ENCODE measurements around the gene LRRC27.

LRRC27 gene

DNA sequence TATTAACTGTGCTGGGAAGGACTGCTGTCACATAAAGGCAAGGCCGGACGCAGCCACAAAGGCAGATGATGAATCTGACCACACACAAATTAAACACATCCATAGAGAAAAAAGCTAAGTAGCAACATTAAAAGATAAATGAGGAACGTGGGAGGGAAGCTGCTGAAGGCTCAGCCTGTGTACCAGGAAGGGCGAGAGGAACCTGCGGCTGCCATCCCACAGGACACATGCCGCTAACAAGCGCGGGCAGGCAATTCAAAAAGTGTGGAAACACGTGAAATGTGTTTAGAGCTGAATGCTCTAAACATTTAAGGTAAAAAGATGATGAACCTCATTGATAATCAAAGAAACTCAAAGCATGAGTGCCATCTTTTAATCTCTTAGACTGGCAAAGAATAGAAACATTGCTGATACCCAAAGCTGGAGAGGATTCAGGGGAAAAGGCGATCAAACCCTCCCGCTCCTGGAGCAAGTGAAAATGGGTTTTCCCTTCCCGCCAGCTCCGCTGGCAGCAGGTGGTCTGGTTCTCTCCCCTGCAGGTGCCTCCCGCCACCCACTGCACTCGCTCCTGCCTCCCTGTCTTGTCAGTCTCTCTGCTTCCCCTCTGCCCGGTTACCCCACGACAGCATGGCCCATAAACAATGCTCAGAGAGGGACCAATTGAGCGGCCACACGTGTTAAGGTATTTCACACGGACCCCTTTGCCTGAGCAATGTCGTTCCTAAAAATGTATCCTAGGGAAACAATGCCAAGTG lies 28.5 kb upstream of the LRRC27 start:
- Histone ChIP-seq H3K9me3 (ENCODE audit: insufficient read depth, low read depth, low read length) (peaks cover 7% of the 10 kb centered on the region; the same call in 1 of the 2 replicates), H3K4me1 (ENCODE audit: insufficient read depth, low read length) (no peaks in the 10 kb centered on the region), H3K9ac (ENCODE audit: low read depth, low read length) (no peak overlapping the region), H3K4me3 (ENCODE audit: low read length) (no peak overlapping the region), H3K36me3 (ENCODE audit: insufficient read depth, low read depth, low read length) (no peaks in the 10 kb centered on the region), H3K27me3 (ENCODE audit: insufficient read depth, low read length) (peaks cover 27% of the 10 kb centered on the region), H3K27ac (ENCODE audit: low read length) (no peak overlapping the region)

DNA sequence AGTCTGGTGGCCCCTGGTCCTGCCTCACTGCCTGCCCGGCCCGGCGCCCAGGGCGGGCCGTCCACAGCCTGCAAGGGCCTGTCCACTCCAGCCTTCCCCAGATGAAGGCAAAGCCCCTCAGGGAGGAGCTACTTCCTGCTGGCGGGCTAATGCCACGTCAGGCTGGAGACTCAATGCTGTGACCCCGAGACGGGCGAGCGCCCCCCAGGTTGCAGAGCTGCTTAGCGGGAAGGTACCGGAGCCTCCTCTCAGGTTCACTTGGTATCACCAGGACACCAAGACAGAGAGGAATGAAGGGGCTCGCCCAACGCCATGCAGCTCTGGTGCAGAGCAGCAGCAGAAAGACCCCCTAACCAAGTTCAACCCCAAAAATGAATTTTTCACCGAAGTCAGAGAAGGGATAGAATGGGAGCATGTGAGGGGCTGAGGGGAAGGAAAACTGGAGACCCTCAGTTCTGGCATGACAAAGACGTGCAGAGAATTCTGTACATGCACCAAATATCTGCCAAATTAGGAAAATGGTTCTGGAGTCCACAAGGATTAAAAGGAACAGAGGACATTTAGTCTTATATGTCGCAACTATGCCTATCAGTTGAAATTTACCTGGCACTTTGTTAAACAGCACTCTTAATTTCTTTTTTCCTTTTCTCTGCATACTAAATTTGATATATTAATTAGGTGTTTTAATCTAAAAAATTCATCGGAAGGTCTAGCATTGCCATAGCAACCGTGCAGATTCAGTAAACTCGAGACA lies 27.1 kb upstream of the LRRC27 start:
- no peak overlapping the region for H3K27ac ChIP-seq (ENCODE audit: low read length)
- peaks cover 41% of the 10 kb centered on the region for H3K27me3 ChIP-seq (ENCODE audit: insufficient read depth, low read length)
- H3K4me3 ChIP-seq (ENCODE audit: low read length) = no peak overlapping the region
- peaks cover 7% of the 10 kb centered on the region; the same call in 1 of the 2 replicates for H3K9me3 ChIP-seq (ENCODE audit: insufficient read depth, low read depth, low read length)
- no peaks in the 10 kb centered on the region for H3K36me3 ChIP-seq (ENCODE audit: insufficient read depth, low read depth, low read length)
- H3K4me1 ChIP-seq (ENCODE audit: insufficient read depth, low read length) = no peaks in the 10 kb centered on the region; the same call in 1 of the 2 replicates
- H3K9ac ChIP-seq (ENCODE audit: low read depth, low read length) = no peak overlapping the region

DNA sequence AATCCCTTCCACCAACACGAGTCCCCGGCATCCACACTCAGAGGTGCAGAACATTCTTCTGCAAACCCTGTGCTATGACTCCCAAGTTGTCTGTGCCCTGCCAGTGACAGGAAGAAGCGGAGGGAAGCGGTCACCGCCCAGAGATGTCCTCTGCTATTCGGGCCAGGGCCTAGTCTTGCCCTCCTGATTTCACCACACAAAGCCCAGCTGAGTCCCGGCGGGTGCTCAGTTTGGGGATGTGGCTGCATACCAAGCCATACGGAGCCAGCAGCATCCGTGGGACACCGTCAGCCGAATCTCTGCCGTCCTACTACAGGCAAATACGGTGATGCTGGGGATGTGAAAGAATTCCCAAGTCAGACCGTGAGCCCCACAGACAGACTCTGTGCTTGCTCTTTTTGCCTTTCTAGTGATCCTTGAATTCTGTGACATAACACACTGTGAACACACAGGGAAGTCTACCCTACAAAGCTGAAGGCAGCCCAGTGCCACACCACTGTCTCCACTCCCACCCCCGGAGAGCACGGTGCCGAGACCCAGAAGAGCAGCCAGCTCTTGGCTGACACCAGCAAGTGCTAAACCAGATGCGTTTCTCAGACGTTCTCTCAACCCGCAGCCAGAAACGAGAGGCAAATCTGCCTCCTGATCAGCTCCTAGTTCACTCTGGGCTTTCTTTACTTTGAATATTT lies 26.2 kb upstream of the LRRC27 start:
- H3K4me1 ChIP-seq (ENCODE audit: insufficient read depth, low read length) = no peaks in the 10 kb centered on the region; the same call in 1 of the 2 replicates
- H3K27ac ChIP-seq (ENCODE audit: low read length) = no peak overlapping the region
- peaks cover 50% of the 10 kb centered on the region for H3K27me3 ChIP-seq (ENCODE audit: insufficient read depth, low read length)

DNA sequence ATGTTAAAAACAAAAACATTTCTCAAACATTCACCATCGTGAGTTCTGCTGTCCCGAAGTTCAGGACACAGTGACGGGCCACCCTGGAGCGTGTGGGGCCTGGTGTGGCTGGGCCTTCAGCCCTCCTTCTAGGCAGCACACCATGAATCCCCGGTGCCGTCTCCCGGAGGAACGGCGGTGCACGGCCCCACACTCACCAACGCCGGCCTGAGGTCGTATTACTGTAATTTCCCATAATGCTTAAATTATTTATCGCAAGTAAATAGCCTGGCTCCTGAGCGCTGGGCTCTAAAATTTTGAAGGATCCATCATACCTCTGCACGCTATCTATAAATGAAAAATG lies 25.7 kb upstream of the LRRC27 start:
- no peak overlapping the region for H3K27ac ChIP-seq (ENCODE audit: low read length)
- no peak overlapping the region for H3K4me3 ChIP-seq (ENCODE audit: low read length)
- H3K9ac ChIP-seq (ENCODE audit: low read depth, low read length) = no peak overlapping the region
- no peaks in the 10 kb centered on the region for H3K36me3 ChIP-seq (ENCODE audit: insufficient read depth, low read depth, low read length)
- peaks cover 7% of the 10 kb centered on the region; the same call in 1 of the 2 replicates for H3K9me3 ChIP-seq (ENCODE audit: insufficient read depth, low read depth, low read length)
- no peaks in the 10 kb centered on the region; the same call in 1 of the 2 replicates for H3K4me1 ChIP-seq (ENCODE audit: insufficient read depth, low read length)
- peaks cover 55% of the 10 kb centered on the region for H3K27me3 ChIP-seq (ENCODE audit: insufficient read depth, low read length)

More for the DNA sequence above, 26.2 kb upstream of the LRRC27 start:
- H3K9me3 ChIP-seq (ENCODE audit: insufficient read depth, low read depth, low read length) = peaks cover 7% of the 10 kb centered on the region; the same call in 1 of the 2 replicates
- no peaks in the 10 kb centered on the region for H3K36me3 ChIP-seq (ENCODE audit: insufficient read depth, low read depth, low read length)
- H3K4me3 ChIP-seq (ENCODE audit: low read length) = no peak overlapping the region
- no peak overlapping the region for H3K9ac ChIP-seq (ENCODE audit: low read depth, low read length)

DNA sequence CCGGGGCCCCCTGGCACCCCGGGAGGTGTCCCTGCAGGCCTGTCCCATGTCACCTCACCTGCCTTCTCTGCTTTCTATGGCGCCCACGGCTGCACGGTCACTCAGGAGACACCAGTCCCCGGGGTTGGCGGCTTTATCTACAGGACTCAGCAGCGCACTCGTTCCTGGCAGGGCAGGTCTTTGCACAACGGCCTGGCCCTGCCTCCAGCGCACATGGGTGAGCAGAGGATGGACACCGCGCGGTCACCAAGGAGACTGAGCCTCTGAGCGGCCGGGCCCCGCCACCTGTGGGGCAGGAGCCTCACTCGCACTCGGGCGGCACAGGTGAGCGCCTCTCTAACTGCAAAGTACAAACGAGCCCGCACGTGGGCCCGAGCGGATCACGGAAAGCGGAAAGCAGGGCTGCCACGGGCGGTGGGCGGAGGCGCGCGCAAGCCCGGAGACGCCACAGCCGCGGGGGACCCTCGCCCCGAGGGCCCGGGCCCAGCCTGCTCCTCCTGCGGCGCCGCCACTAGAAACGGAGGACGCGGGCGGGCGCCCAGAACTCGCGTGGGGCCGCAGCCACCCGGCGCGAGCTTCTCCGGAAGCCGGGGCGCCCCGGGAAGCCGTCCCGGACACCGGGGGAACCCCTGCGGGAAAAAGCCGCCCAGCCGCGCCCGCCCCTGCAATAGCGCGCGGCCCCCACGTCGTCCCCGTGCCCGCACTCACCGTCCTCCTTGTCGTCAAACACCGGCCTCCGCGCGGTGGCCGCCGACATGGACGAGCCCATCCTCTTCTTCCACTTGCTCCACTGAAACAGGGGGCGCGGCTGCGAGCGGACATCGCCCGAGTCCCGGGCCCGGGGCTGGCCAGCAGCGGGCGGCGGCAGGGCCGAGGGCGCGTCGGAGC lies 24.9 kb upstream of the LRRC27 start:
- Histone ChIP-seq H3K4me3 (ENCODE audit: low read length) (peak overlapping the region; percentile 56; the same call in 1 of the 2 replicates), H3K36me3 (ENCODE audit: insufficient read depth, low read depth, low read length) (no peaks in the 10 kb centered on the region), H3K27me3 (ENCODE audit: insufficient read depth, low read length) (peaks cover 59% of the 10 kb centered on the region), H3K27ac (ENCODE audit: low read length) (no peak overlapping the region), H3K9ac (ENCODE audit: low read depth, low read length) (no peak overlapping the region), H3K9me3 (ENCODE audit: insufficient read depth, low read depth, low read length) (peaks cover 7% of the 10 kb centered on the region; the same call in 1 of the 2 replicates), H3K4me1 (ENCODE audit: insufficient read depth, low read length) (no peaks in the 10 kb centered on the region; the same call in 1 of the 2 replicates)

DNA sequence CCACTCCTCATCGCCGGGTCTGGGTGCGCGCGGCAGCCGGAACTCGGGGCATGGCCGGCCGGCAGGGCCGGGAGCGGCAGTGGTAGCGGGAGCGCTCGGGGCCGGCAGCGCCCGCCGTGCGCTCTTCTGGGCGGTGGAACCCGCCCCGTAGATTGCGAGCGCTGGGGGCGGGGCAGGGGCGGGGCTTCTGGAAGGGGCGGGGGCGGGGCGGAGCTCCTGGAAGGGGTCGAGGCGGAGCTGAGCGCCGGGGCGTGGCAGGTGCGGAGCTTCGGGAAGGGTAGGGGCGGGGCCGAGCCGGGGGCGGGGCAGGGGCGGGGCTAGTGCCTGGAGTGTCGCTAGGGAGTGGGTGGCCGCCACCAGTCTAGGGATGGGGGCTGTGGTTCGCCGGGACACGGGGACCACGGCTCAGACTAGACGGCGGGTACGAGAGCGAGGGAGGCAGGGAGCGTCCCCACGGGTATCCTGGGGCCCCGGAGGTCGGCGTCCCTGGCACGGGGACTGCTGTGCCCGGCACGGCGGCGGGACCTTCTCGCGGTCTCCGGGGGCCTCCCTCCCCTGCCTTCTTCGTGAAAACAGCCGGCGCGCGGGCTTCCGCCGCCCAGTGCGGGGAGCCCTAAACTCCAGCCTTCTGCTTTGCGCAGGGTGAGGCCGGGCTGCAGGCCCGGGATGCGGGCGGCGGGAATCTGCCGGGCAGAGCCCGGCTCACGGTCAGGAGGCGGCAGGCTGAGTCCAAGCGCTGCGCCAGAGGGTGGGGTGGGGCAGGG lies 24.0 kb upstream of the LRRC27 start, which contains the start of gene STK32C:
Gene STK32C, minus strand, starts transcription at position 128 of the 764 bp plus-strand sequence. Its CDS starts 117 bp downstream, at position 11.
- Histone ChIP-seq H3K27me3 (ENCODE audit: insufficient read depth, low read length) (peaks cover 59% of the 10 kb centered on the region), H3K9me3 (ENCODE audit: insufficient read depth, low read depth, low read length) (peaks cover 7% of the 10 kb centered on the region; the same call in 1 of the 2 replicates), H3K36me3 (ENCODE audit: insufficient read depth, low read depth, low read length) (no peaks in the 10 kb centered on the region), H3K4me3 (ENCODE audit: low read length) (peak within 1 kb of the TSS; percentile 72), H3K9ac (ENCODE audit: low read depth, low read length) (peak within 1 kb of the TSS; percentile 10; the same call in 1 of the 2 replicates), H3K27ac (ENCODE audit: low read length) (no peak within 1 kb of the TSS), H3K4me1 (ENCODE audit: insufficient read depth, low read length) (no peaks in the 10 kb centered on the region; the same call in 1 of the 2 replicates)

DNA sequence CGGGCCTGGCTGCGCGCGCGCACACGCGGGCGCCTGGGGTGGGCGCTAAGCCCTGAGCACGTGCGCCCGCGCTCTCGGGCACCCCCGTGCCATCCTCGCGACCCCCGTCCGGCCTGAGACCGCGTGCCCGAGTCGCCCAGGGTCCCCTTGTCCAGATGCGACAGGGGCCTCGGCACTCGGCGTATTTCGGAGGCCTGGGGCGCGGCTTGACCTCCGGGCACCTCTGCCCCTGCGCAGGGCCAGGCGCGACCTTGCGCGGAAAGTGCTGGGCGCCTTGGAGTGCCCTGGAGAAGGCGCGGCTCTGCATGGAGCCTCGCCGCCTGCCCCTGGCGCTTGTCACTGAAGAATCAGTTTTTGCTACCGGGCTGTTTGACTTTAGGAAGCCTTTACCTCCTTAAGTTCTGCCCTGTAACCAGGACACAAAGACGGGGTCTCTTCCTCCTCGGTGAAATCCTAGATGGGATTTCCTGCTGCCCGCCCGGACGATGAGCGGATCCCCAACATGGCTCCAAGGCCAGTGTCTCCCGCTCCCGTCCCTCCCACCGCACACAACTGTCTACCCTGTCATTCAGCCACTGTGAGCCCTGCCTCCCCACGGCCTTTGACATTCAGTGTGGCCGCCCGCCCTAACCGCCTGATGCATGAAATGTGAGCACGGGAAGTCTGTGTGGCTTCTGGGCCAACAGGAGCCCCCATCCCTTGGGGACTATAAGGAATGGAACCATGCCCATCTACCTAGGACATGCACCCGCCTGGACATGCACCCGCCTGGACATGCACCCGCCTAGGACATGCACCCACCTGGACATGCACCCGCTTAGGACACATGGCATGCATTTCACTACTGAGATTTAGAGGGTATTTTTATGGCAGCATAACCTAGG lies 23.2 kb upstream of the LRRC27 start:
- peak overlapping the region; percentile 72 for H3K4me3 ChIP-seq (ENCODE audit: low read length)

DNA sequence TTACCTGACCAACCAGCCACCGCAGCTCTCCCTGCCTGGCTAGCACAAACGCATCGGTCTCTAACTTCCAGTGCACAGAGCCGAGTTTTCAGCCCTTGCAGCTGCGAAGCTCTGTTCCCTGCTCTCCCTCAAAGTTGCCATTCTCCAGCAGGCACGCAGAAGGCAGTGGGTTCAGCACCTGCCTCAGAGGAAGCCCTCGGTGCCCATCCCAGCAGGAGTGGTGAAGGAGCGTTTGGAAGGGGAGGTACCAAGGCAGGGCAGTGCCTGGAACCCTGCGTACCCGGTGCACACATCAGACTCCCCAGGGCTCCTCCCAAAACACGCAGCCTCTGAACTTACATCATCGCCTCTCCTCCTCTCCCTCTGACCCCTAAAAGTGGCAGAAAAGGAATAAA lies 22.5 kb upstream of the LRRC27 start:
- Histone ChIP-seq H3K4me1 (ENCODE audit: insufficient read depth, low read length) (no peaks in the 10 kb centered on the region; the same call in 1 of the 2 replicates), H3K27me3 (ENCODE audit: insufficient read depth, low read length) (peaks cover 62% of the 10 kb centered on the region), H3K36me3 (ENCODE audit: insufficient read depth, low read depth, low read length) (no peaks in the 10 kb centered on the region), H3K27ac (ENCODE audit: low read length) (no peak overlapping the region), H3K9ac (ENCODE audit: low read depth, low read length) (no peak overlapping the region), H3K4me3 (ENCODE audit: low read length) (no peak overlapping the region), H3K9me3 (ENCODE audit: insufficient read depth, low read depth, low read length) (peaks cover 13% of the 10 kb centered on the region)

More for the DNA sequence above, 23.2 kb upstream of the LRRC27 start:
- Histone ChIP-seq H3K9me3 (ENCODE audit: insufficient read depth, low read depth, low read length) (peaks cover 7% of the 10 kb centered on the region), H3K27ac (ENCODE audit: low read length) (no peak overlapping the region), H3K27me3 (ENCODE audit: insufficient read depth, low read length) (peaks cover 62% of the 10 kb centered on the region), H3K4me1 (ENCODE audit: insufficient read depth, low read length) (no peaks in the 10 kb centered on the region; the same call in 1 of the 2 replicates), H3K36me3 (ENCODE audit: insufficient read depth, low read depth, low read length) (no peaks in the 10 kb centered on the region), H3K9ac (ENCODE audit: low read depth, low read length) (peak overlapping the region; percentile 10; the same call in 1 of the 2 replicates)

DNA sequence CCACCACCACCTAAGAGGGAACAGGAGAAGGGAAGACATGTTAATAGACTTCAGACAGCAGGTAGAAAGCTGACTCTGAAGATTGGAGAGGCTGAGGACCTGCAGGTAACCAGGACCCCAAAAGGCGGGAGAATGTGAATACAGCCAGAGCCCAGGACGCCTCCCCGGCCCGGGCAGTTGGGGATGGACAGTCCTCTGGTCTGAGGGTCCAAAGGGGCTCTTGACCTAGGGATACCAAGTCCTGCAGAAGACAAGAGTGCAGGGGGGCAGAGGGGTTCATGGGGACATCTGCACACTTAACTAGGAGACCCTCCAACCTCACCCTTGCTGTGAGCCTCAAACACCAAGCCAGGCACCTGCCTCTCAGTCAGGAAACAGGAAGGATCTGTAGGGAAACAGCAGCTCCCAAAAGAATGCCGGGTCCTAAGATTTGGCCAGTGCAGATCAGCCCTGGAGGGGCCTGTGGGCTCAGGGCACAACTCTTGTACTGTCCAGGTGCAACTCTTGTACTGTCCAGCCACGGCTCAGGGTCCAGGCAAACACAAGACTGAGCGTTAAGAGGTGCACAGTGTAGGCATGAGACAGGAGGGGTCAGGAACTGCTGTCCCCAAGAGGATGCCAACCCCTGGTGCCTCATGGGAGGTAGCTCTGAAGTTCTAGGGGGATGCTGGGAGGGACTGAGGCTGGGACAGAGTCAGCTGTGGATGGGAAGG lies 22.0 kb upstream of the LRRC27 start:
- H3K27ac ChIP-seq (ENCODE audit: low read length) = no peak overlapping the region
- peaks cover 13% of the 10 kb centered on the region for H3K9me3 ChIP-seq (ENCODE audit: insufficient read depth, low read depth, low read length)
- H3K4me3 ChIP-seq (ENCODE audit: low read length) = no peak overlapping the region
- H3K27me3 ChIP-seq (ENCODE audit: insufficient read depth, low read length) = peaks cover 57% of the 10 kb centered on the region
- H3K9ac ChIP-seq (ENCODE audit: low read depth, low read length) = no peak overlapping the region
- H3K4me1 ChIP-seq (ENCODE audit: insufficient read depth, low read length) = no peaks in the 10 kb centered on the region; the same call in 1 of the 2 replicates
- H3K36me3 ChIP-seq (ENCODE audit: insufficient read depth, low read depth, low read length) = no peaks in the 10 kb centered on the region

All from iPS-20b (cell line).